Measurements from ENCODE around the gene ZDHHC8. TPM values are rescaled to one million over a fixed set of nuclear protein-coding genes. Genes with fewer than 3 reads are reported as not detected.
A peak's percentile ranks its signal among the peaks of the same experiment; 100 is the strongest.

Gene ZDHHC8
- total RNA-seq, 2 experiments from 2014 or later = 44.5 to 44.8 TPM

DNA sequence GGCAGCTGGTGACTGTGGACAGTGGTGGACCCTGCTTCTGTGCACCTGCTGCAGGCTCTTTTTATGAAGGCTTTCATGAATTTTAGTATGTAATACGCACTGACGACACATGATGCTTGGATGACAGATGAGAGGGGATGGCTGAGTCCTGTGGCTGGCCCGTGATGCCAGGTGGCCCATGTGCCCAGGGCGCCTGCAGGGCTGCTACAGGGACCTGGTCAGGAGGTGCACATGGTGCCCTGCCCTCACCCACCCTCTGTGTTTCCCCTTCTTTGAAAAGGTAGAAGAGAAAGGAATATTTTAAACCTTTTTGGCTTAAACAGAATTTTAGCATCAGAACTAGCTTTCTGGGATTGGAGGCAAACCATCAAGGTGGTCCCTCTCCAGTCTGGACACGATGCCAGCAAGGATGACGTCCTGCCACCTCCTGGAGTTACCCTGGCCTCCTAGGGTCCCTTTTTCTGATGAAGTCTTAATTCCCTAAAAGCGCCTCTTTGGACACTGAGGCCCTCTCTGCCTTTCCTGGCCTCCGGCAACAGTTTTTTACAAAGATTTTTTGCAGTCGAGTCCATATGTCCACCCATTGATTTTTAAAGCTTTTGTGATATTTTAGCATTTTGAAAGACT is 21.1 kb upstream of the ZDHHC8 start:
- Mint-ChIP-seq H3K4me1 (ENCODE audit: low read depth) (peaks cover 44% of the 10 kb centered on the region), H3K27me3 (no peaks in the 10 kb centered on the region), H3K4me3 (no peak overlapping the region), H3K9me3 (no peaks in the 10 kb centered on the region), H3K27ac (peak overlapping the region; percentile 98), H3K36me3 (ENCODE audit: low read depth) (peaks cover 38% of the 10 kb centered on the region)
- TF ChIP-seq, protein P1, sequence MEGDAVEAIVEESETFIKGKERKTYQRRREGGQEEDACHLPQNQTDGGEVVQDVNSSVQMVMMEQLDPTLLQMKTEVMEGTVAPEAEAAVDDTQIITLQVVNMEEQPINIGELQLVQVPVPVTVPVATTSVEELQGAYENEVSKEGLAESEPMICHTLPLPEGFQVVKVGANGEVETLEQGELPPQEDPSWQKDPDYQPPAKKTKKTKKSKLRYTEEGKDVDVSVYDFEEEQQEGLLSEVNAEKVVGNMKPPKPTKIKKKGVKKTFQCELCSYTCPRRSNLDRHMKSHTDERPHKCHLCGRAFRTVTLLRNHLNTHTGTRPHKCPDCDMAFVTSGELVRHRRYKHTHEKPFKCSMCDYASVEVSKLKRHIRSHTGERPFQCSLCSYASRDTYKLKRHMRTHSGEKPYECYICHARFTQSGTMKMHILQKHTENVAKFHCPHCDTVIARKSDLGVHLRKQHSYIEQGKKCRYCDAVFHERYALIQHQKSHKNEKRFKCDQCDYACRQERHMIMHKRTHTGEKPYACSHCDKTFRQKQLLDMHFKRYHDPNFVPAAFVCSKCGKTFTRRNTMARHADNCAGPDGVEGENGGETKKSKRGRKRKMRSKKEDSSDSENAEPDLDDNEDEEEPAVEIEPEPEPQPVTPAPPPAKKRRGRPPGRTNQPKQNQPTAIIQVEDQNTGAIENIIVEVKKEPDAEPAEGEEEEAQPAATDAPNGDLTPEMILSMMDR (IDR thresholded peaks at IDR 0.05) = no peak
- intact Hi-C loops (cut with micrococcal nuclease) = no loop called here
- ATAC-seq (no peak), DNase-seq (no peak)
- CTCF ChIA-PET = interaction anchor here (0.7 to 3.2 kb wide), 15 partner anchors 9 to 140 kb away, joined by 3 to 43 read pairs (median 6); no protein-coding TSS in a partner anchor
- POLR2A ChIA-PET = interaction anchor here (0.6 to 3.9 kb wide), 15 partner anchors 8 to 315 kb away, joined by 3 to 36 read pairs (median 5); no protein-coding TSS in a partner anchor

DNA sequence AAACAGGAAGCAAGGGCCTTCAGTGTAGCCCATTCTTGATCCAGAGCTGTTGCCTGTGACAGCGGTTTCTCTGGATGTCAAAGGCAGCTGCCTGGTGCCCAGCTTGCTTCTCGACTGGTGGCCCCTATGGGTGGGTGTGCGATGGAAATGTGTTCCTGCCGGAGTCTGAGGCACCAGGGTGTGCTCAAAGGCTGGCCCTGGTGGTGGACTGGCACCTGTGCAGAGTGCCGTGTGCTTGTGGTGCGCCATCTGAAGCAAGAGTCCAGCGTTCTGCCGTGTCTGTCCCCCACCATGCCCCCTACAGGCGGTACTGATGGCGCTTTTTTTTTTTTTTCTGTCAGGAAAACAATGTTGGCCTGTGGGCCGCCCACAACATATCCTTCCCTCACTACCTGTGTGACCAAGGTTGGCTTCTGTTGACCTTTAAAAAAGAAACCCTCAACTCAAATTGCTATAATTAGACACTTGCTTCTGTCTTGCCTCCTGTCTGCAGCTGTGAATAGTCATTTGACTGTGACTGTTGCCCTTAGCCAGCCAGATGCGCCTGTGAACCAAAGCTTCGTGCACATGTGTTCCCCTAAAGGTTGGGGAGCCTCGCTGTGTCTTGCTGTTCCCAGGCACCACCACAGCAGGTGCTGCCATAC is 20.4 kb upstream of the ZDHHC8 start:
- TF ChIP-seq, protein P1 (IDR thresholded peaks at IDR 0.05) = peak; percentile 77
- Mint-ChIP-seq H3K27ac (peak overlapping the region; percentile 98), H3K36me3 (ENCODE audit: low read depth) (peaks cover 40% of the 10 kb centered on the region), H3K27me3 (no peaks in the 10 kb centered on the region), H3K4me1 (ENCODE audit: low read depth) (peaks cover 50% of the 10 kb centered on the region), H3K4me3 (peak overlapping the region; percentile 21), H3K9me3 (no peaks in the 10 kb centered on the region)
- ChIA-PET POLR2A (interaction anchor here (0.6 to 3.9 kb wide), 15 partner anchors 8 to 314 kb away, joined by 3 to 36 read pairs (median 5); no protein-coding TSS in a partner anchor), CTCF (interaction anchor here (0.7 to 3.2 kb wide), 18 partner anchors 9 to 140 kb away, joined by 3 to 43 read pairs (median 4); no protein-coding TSS in a partner anchor)
- intact Hi-C loops (cut with micrococcal nuclease) = no loop called here
- DNase-seq (peak; percentile 82), ATAC-seq (peak; percentile 80)

DNA sequence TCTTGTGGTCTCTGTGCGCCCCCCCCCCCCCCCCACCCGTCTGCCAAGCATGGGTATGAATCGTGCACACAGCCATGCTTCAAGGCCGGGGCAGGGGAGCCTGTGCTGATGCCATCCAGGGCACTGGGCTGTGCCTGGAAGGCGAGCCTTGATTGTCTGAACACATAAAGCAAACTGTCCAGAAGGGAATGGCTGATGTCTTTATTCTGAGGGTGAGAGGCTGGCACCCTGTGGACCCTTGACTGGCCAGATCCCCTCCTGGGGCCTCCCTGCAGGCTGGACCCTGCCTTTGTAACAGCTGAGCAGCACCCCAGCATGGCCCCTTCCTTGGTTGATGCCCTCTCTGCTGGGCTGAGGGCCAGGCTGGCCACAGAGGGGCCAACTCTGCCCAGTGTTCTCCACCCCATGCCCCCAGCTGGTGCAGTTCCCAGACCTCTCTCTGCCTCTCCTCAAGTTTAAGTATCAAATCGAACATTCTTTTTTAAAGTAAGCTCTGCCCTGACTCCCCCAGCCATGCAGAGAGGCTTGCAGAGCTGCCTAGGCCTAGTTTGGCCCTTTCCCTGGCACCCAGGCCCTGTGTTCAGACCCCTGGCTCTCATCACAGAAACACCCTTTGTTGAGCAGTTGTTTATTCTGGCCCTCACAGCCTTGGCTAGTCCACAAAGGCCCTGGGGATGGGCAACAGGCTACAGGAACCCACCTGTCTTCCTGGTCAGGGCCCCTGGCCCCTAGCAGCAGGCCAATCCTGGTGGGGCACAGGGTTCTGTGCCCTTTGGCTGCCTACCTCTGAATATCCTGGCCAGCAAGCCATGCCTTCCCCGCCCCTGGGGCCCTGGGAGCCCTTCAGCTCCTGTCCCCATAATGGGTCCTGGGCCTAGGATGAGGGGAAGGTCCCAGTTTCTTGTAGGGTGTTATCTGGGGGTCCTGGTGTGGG is 19.6 kb upstream of the ZDHHC8 start:
- Mint-ChIP-seq H3K27me3 (no peaks in the 10 kb centered on the region), H3K9me3 (no peaks in the 10 kb centered on the region), H3K4me1 (ENCODE audit: low read depth) (peaks cover 50% of the 10 kb centered on the region), H3K4me3 (peak overlapping the region; percentile 48), H3K27ac (peak overlapping the region; percentile 98), H3K36me3 (ENCODE audit: low read depth) (peaks cover 40% of the 10 kb centered on the region)
- POLR2A ChIA-PET = interaction anchor here (0.7 to 3.9 kb wide), 9 partner anchors 9 to 189 kb away, joined by 3 to 36 read pairs (median 7); no protein-coding TSS in a partner anchor
- CTCF ChIA-PET = interaction anchor here (1.0 to 3.2 kb wide), 9 partner anchors 10 to 126 kb away, joined by 3 to 43 read pairs (median 6); no protein-coding TSS in a partner anchor
- ATAC-seq = no peak
- intact Hi-C loops (cut with micrococcal nuclease) = no loop called here
- no peak for DNase-seq
- TF ChIP-seq, protein P1 (IDR thresholded peaks at IDR 0.05) = no peak

DNA sequence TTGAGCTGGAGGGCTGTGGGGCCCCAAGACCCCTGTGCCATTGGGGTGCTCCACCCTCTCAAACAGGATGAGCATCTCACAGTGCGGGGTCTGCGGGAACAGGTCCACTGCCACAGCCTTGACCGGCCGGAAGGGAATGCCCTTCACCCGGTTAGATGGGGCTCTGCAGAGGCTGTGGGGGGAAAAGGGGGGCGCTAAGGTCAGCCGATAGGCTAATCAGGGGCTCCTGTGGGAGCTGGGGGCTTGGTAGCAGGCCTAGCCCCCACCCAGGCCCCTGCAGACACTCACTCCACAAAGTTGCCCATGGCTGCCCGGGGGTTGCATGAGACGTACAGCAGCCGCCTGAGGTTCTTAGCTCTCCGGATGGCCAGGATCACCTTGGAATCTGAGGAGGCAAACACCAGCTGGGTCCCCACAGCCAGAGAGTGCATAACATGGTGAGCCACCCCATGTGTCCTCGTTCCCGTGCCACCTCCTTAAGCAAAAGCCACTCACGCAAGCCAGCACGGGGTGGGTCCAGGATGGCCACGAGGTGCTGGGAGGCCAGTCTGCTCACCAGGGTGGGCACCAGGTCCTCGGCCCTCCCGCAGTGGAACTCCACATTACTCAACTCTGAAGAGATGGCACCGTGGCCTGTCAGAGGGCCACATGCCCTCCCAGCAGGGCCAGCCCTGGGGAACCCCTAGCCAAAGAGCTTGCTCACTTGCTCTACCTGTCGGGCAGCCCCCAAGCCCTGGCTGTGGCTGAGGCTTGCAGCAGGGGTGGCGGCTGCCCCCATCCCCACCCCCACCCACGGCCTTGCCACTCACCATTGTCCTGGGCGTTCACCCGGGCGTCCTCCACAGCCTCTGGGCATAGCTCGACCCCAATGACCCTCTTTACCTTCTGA is 18.7 kb upstream of the ZDHHC8 start:
- ChIA-PET POLR2A (interaction anchor here (0.7 to 3.9 kb wide), 9 partner anchors 8 to 449 kb away, joined by 3 to 36 read pairs (median 7); no protein-coding TSS in a partner anchor), CTCF (interaction anchor here (2.0 to 3.2 kb wide), 2 partner anchors 11 to 100 kb away, joined by 6 to 43 read pairs; no protein-coding TSS in a partner anchor)
- peaks cover 50% of the 10 kb centered on the region for H3K4me1 Mint-ChIP-seq (ENCODE audit: low read depth)
- DNase-seq (no peak), ATAC-seq (no peak)
- H3K4me3 Mint-ChIP-seq = no peak overlapping the region
- peaks cover 42% of the 10 kb centered on the region for H3K36me3 Mint-ChIP-seq (ENCODE audit: low read depth)
- peak overlapping the region; percentile 98 for H3K27ac Mint-ChIP-seq
- no peaks in the 10 kb centered on the region for H3K9me3 Mint-ChIP-seq
- intact Hi-C loops (cut with micrococcal nuclease) = no loop called here
- no peaks in the 10 kb centered on the region for H3K27me3 Mint-ChIP-seq
- TF ChIP-seq, protein P1 (IDR thresholded peaks at IDR 0.05) = no peak
